SW480 (cell line): ENCODE measurements around the gene TFCP2L1.

Experiments
- DNase-seq: peaks from one replicate; pipeline ENCODE4 v3.0.0-alpha.2; 2016; ENCODE audit warnings: low spot score

The TFCP2L1 gene

GRCh38 chr2:121218386-121218938 is 66.5 kb downstream of the TFCP2L1 start:
- no peak for DNase-seq

- no peak for DNase-seq
Measured at GRCh38 chr2:121217627-121218026, 67.4 kb downstream of the TFCP2L1 start.

- no peak for DNase-seq
Measured at GRCh38 chr2:121214296-121214695, 70.7 kb downstream of the TFCP2L1 start.

- DNase-seq: no peak
Measured at GRCh38 chr2:121213386-121213785, 71.6 kb downstream of the TFCP2L1 start.

GRCh38 chr2:121212661-121213325 is 72.2 kb downstream of the TFCP2L1 start:
- no peak for DNase-seq

- DNase-seq: no peak
Measured at GRCh38 chr2:121211689-121212151, 73.3 kb downstream of the TFCP2L1 start.

GRCh38 chr2:121211251-121211650 is 73.8 kb downstream of the TFCP2L1 start:
- DNase-seq: no peak

- DNase-seq: no peak
Measured at GRCh38 chr2:121210691-121211090, 74.3 kb downstream of the TFCP2L1 start.

GRCh38 chr2:121209014-121209610 is 75.9 kb downstream of the TFCP2L1 start:
- no peak for DNase-seq

- no peak for DNase-seq
Measured at GRCh38 chr2:121207494-121207893, 77.5 kb downstream of the TFCP2L1 start.

GRCh38 chr2:121205321-121205942 is 79.6 kb downstream of the TFCP2L1 start:
- no peak for DNase-seq

- DNase-seq: no peak
Measured at GRCh38 chr2:121203591-121204249, 81.3 kb downstream of the TFCP2L1 start.

- no peak for DNase-seq
Measured at GRCh38 chr2:121202541-121203310, 82.3 kb downstream of the TFCP2L1 start.

GRCh38 chr2:121201796-121202195 is 83.2 kb downstream of the TFCP2L1 start:
- DNase-seq: no peak

- no peak for DNase-seq
Measured at GRCh38 chr2:121200419-121201315, 84.3 kb downstream of the TFCP2L1 start.

- no peak for DNase-seq
Measured at GRCh38 chr2:121200011-121200347, 85.0 kb downstream of the TFCP2L1 start.

GRCh38 chr2:121199281-121200010 is 85.6 kb downstream of the TFCP2L1 start:
- DNase-seq: no peak

- peak; percentile 35 for DNase-seq
Measured at GRCh38 chr2:121197369-121198091, 87.5 kb downstream of the TFCP2L1 start.

- DNase-seq: no peak
Measured at GRCh38 chr2:121196849-121197155, 88.2 kb downstream of the TFCP2L1 start.
